Heart right ventricle (tissue), 16 donors: ENCODE data around the gene COX5B. TPM values are rescaled to one million over a fixed set of nuclear protein-coding genes. Genes with fewer than 3 reads are reported as not detected.
A peak's percentile ranks its signal among the peaks of the same experiment; 100 is the strongest.
"Not testable (repeated sequence)": the region's sequence is repeated elsewhere in the genome, so short reads cannot be mapped to it uniquely, and the experiment has no call there.

Experiments used
- ATAC-seq, 8 donors: fragments of 200-7000 bp; cut with Tn5 transposase; one replicate each; pipeline ENCODE4 v1.9.1; 2020; ENCODE audit warnings: mild to moderate bottlenecking in 8 of 8, moderate library complexity in 8 of 8, moderate number of reproducible peaks in 1 of 8
- DNase-seq, 2 donors: peaks; one replicate each; pipeline ENCODE4 v3.0.0-alpha.2; 2020
- H3K27ac ChIP-seq, 10 donors: fragments of 200-600 bp; sonication (generic) in 2 of 10; one replicate each; pipeline versions ENCODE4 v1.5.0 to v1.8.0; 2020 to 2022; ENCODE audit warnings: mild to moderate bottlenecking in 3 of 10
- H3K27me3 ChIP-seq, 7 donors: fragments of 200-600 bp; one replicate each; pipeline ENCODE4 v1.8.0; 2021 to 2022; ENCODE audit warnings: mild to moderate bottlenecking in 2 of 7
- H3K36me3 ChIP-seq, 9 donors: fragments of 200-600 bp; sonication (generic) in 1 of 9; one replicate each; pipeline versions ENCODE4 v1.5.0 to v1.8.0; 2020 to 2022; ENCODE audit warnings: mild to moderate bottlenecking in 2 of 9
- H3K4me1 ChIP-seq, 9 donors: fragments of 200-600 bp; sonication (generic) in 1 of 9; one replicate each; pipeline versions ENCODE4 v1.5.0 to v1.8.0; 2020 to 2022; ENCODE audit warnings: mild to moderate bottlenecking in 4 of 9
- H3K4me3 ChIP-seq, 10 donors: fragments of 200-600 bp; sonication (generic) in 2 of 10; one replicate each; pipeline versions ENCODE4 v1.5.0 to v1.8.0; 2020 to 2022; ENCODE audit warnings: mild to moderate bottlenecking in 7 of 10, moderate library complexity in 2 of 10
- H3K9me3 ChIP-seq, 11 donors: fragments of 200-600 bp in 10 of 11; sonication (generic) in 2 of 11; one replicate each; pipeline versions ENCODE4 v1.5.0 to v1.8.0; 2013 to 2022; ENCODE audit warnings: mild to moderate bottlenecking in 2 of 11, control low read depth in 1 of 11, moderate library complexity in 1 of 11
- CTCF ChIP-seq, 9 donors: fragments of 200-600 bp; sonication (generic) in 2 of 9; IDR thresholded peaks; one replicate each; pipeline versions ENCODE4 v1.5.0 to v1.8.0; 2021 to 2022; ENCODE audit warnings: antibody characterized with exemption in 9 of 9, mild to moderate bottlenecking in 5 of 9, moderate library complexity in 1 of 9
- WGBS, 2 donors: extraction: QIAGEN DNeasy Blood & Tissue Kit; methylation state at CpG; one replicate each; pipeline ENCODE4 v1.1.7; 2013; ENCODE audit warnings: inconsistent platforms in 1 of 2; 5-methylcytosine and 5-hydroxymethylcytosine counted together
- intact Hi-C, 10 donors: fragments of 100-400 bp; cut with DNase I; formaldehyde crosslinking; loops; one replicate each; pipeline versions ENCODE4 v1.11.1 to v1.14.2; 2022
- long read RNA-seq, 3 donors: library from polyadenylated mRNA; unstranded; transcript quantifications; one replicate each; pipeline ENCODE4 v2.0.0, GENCODE V29; 2020 to 2021
- polyA plus RNA-seq, 2 donors: library from polyadenylated mRNA; stranded (reverse); fragments of 200-250 nt; gene quantifications; one replicate each; pipeline ENCODE4 v1.2.3, GENCODE V29; 2013
- total RNA-seq, 10 donors: library from RNA; stranded (reverse); fragmentation: NEBNext Ultra II Directional in 3 of 10; extraction: Animal tissue kit (Norgen Biotek cat#: 25700) in 3 of 10; gene quantifications; one replicate each; pipeline versions ENCODE4 v1.2.1 to v1.2.4, GENCODE V29; 2021 to 2023
- donor health status: Arrhythmogenic right ventricular cardiomyopathy.
- donor health status: ischemic (EF 13 %, LVEDD 7.1; RV severe dilation, severe dysfunction).
- donor health status: healthy with polysubstance abuse.
- donor health status: DM: no; HTN: yes; CAD: no.
- donor health status: DM: no; HTN: no; CAD: no.
- donor health status: ischemic (EF 25% LVEDD 6.9; RV normal size, moderate dysfunction).
- donor health status: ischemic (EF 25% LVEDD 5.7; RV mildly dilated, moderate dysfunction).
- donor health status: healthy.
- donor health status: DM: yes; HTN: yes; CAD: no.
- donor health status: Ischemic cardiomyopathy.
- donor health status: ischemic (EF 35%, LVEDD 5.7; RV mildly dilated, moderate dysfunction).
- donor health status: nonischemic (EF 11% LVEDD 7.7; RV severe dilation, severe dysfunction).
- donor health status: DM: yes; HTN: yes; CAD: no.
- donor health status: PGD.
- donor health status: ischemic (EF 29% LVEDD 5.4; RV normal size, mild dysfunction).
- donor health status: nonischemic (EF 23%, LVEDD 6.1; RV moderate dilation, normal function).

Gene COX5B
- total RNA-seq (1,000 to 10,000 TPM in 9 of 10 donors, 100 to 1,000 TPM in 1; 886 to 1,398 (median 1,288) TPM), polyA plus RNA-seq (1,000 to 10,000 TPM; 1,705 to 5,403 TPM)
- long read RNA-seq, donor 1, transcript COX5B-201 (4 exons, 712 nt): major isoform, 588 of 602 reads
- long read RNA-seq, donor 1, partial matches to known transcripts: 8 of 602 reads
- long read RNA-seq, donor 1, other reads (novel, unspliced or antisense): 6 of 602 reads
- long read RNA-seq, donor 2, transcript COX5B-201 (4 exons, 712 nt): major isoform, 788 of 816 reads
- long read RNA-seq, donor 2, partial matches to known transcripts: 17 of 816 reads
- long read RNA-seq, donor 2, other reads (novel, unspliced or antisense): 8 of 816 reads
- long read RNA-seq, donor 3, transcript COX5B-201 (4 exons, 712 nt): major isoform, 71 of 80 reads
- long read RNA-seq, donor 3, partial matches to known transcripts: 6 of 80 reads
- long read RNA-seq, donor 3, other reads (novel, unspliced or antisense): 3 of 80 reads

- no peaks in the 10 kb centered on the region for H3K27me3 ChIP-seq
- H3K4me1 ChIP-seq: peaks cover 7 to 32% (median 25%) of the 10 kb centered on the region in 9 donors
- H3K9me3 ChIP-seq: no peaks in the 10 kb centered on the region
- intact Hi-C loops: loop anchor here in 6 of 10 donors (1.0 to 10.0 kb wide), 5 partner anchors 17 to 54 kb away; partner anchors contain the start of gene ACTR1B (in 2 of the 6)
- ATAC-seq: peak; percentile 99 to 100 (median 99)
- peak; percentile 99 to 100 for DNase-seq
- peak within 1 kb of the TSS; percentile 90 to 99 (median 96) for H3K27ac ChIP-seq
- peak within 1 kb of the TSS; percentile 73 to 98 (median 86) for H3K4me3 ChIP-seq
- peaks cover 0 to 42% (median 25%) of the 10 kb centered on the region in 9 donors for H3K36me3 ChIP-seq
- WGBS, 2 donors: 1% methylated on average over 63 of the region's 63 CpGs
- peak in 1 of 9 donors; percentile 3 for TF ChIP-seq CTCF (IDR thresholded peaks at IDR 0.05)
These were observed at the start of gene COX5B for GRCh38 chr2:97645695-97646629. Gene COX5B, plus strand, starts transcription at chr2:97646062. Its CDS starts 25 bp downstream, at chr2:97646087.

- DNase-seq, H3K4me3 ChIP-seq, H3K27ac ChIP-seq, H3K36me3 ChIP-seq, H3K27me3 ChIP-seq, H3K9me3 ChIP-seq, H3K4me1 ChIP-seq, ATAC-seq: not testable (repeated sequence)
- intact Hi-C loops: loop anchor here in 3 of 10 donors (10.0 kb wide), 1 partner anchor 99 kb away; no protein-coding TSS in a partner anchor
- WGBS, 2 donors: 96 to 98% methylated on average over 4 of the region's 4 CpGs
These were observed 49.7 kb upstream of the COX5B start for GRCh38 chr2:97596180-97596579.

- ATAC-seq, intact Hi-C loops, H3K4me1 ChIP-seq, H3K27ac ChIP-seq, DNase-seq, H3K27me3 ChIP-seq, H3K9me3 ChIP-seq, H3K36me3 ChIP-seq, H3K4me3 ChIP-seq: not testable (repeated sequence)
- 68 to 79% methylated on average over 7 to 9 of the region's 10 CpGs for WGBS, 2 donors
These were observed 44.3 kb upstream of the COX5B start for GRCh38 chr2:97601537-97601936.

- DNase-seq, H3K9me3 ChIP-seq, H3K4me3 ChIP-seq, H3K27ac ChIP-seq, intact Hi-C loops, H3K36me3 ChIP-seq, H3K27me3 ChIP-seq, H3K4me1 ChIP-seq: not testable (repeated sequence)
- 38 to 70% methylated on average over 2 to 4 of the region's 8 CpGs for WGBS, 2 donors
- ATAC-seq: peak in 2 of 8 donors; percentile 11 to 18
These were observed 40.8 kb upstream of the COX5B start for GRCh38 chr2:97605109-97605508.

- H3K27me3 ChIP-seq, intact Hi-C loops, DNase-seq, H3K27ac ChIP-seq, H3K9me3 ChIP-seq, H3K4me3 ChIP-seq, H3K36me3 ChIP-seq, H3K4me1 ChIP-seq: not testable (repeated sequence)
- peak in 7 of 8 donors; percentile 34 to 85 (median 42) for ATAC-seq
- WGBS, 2 donors: 43 to 49% methylated on average over 3 to 4 of the region's 12 CpGs
These were observed 40.1 kb upstream of the COX5B start for GRCh38 chr2:97605524-97606339.

- intact Hi-C loops, H3K4me3 ChIP-seq, ATAC-seq, H3K9me3 ChIP-seq, H3K27ac ChIP-seq, DNase-seq, H3K27me3 ChIP-seq, H3K36me3 ChIP-seq, H3K4me1 ChIP-seq: not testable (repeated sequence)
- 85 to 92% methylated on average over 3 to 4 of the region's 4 CpGs for WGBS, 2 donors
These were observed 37.1 kb upstream of the COX5B start for GRCh38 chr2:97608745-97609144.

- H3K27me3 ChIP-seq, DNase-seq, H3K27ac ChIP-seq, ATAC-seq, H3K4me3 ChIP-seq, H3K9me3 ChIP-seq, intact Hi-C loops, H3K4me1 ChIP-seq, H3K36me3 ChIP-seq: not testable (repeated sequence)
- 33 to 65% methylated on average over 1 to 2 of the region's 7 CpGs for WGBS, 2 donors
These were observed 34.0 kb upstream of the COX5B start for GRCh38 chr2:97611895-97612294.

GRCh38 chr2:97615746-97616145 lies 30.1 kb upstream of the COX5B start:
- H3K27me3 ChIP-seq, H3K36me3 ChIP-seq, H3K9me3 ChIP-seq, intact Hi-C loops, H3K27ac ChIP-seq, DNase-seq, H3K4me3 ChIP-seq, H3K4me1 ChIP-seq: not testable (repeated sequence)
- peak in 5 of 8 donors; percentile 27 to 73 (median 31) for ATAC-seq
- WGBS, 2 donors: 88% methylated on average over 1 of the region's 8 CpGs; no CpG with 5 or more reads in 1 of the 2 donors
